ENCODE results near the gene PIK3C2B. TPM values are rescaled to one million over a fixed set of nuclear protein-coding genes. Genes with fewer than 3 reads are reported as not detected.

Gene PIK3C2B
- total RNA-seq, 1 experiment from 2014 or later: 17.4 TPM

- H3K9me2 ChIP-seq (ENCODE audit: insufficient read depth): no peaks in the 10 kb centered on the region
- ATAC-seq (no peak), DNase-seq (ENCODE audit: low read depth, low spot score) (no peak)
- no peaks in the 10 kb centered on the region for H4K20me1 ChIP-seq (ENCODE audit: insufficient read depth)
- H3K4me3 ChIP-seq (replicated peaks in 1 of 2; ENCODE audit: low read depth in 1 of 2, low read length in 2 of 2): no peak overlapping the region
- H3K79me2 ChIP-seq (ENCODE audit: insufficient read depth, low read length): no peaks in the 10 kb centered on the region
- H3K4me2 ChIP-seq (ENCODE audit: low read length): no peak overlapping the region
- H3K9ac ChIP-seq (ENCODE audit: low read length): no peak overlapping the region
- H2AFZ ChIP-seq (ENCODE audit: low read depth, low read length, poor library complexity, severe bottlenecking): peak overlapping the region; percentile 88
- no peaks in the 10 kb centered on the region for H3K27me3 ChIP-seq (ENCODE audit: insufficient read depth, low read length)
- intact Hi-C loops (cut with micrococcal nuclease): loop anchor here (2.0 kb wide), 1 partner anchor 339 kb away; no protein-coding TSS in a partner anchor
- H3K36me3 ChIP-seq (ENCODE audit: control insufficient read depth in 1 of 2, insufficient read depth in 2 of 2, low read length in 2 of 2): no peaks in the 10 kb centered on the region
- BruUV-seq (replicated peaks): no TSS peak
- TF ChIP-seq EZH2phosphoT487 (IDR thresholded peaks at IDR 0.05; ENCODE audit: borderline replicate concordance) (no peak), ZNF274 (IDR thresholded peaks at IDR 0.05; ENCODE audit: low read depth, low read length) (no peak), ATF3 (IDR thresholded peaks at IDR 0.05) (no peak), CEBPB (IDR thresholded peaks at IDR 0.05; ENCODE audit: low read depth) (no peak), ZBTB33 (IDR thresholded peaks at IDR 0.05; ENCODE audit: extremely low read depth, insufficient replicate concordance, low read length) (no peak), POLR2A (IDR thresholded peaks at IDR 0.05; ENCODE audit: borderline replicate concordance, extremely low read depth, insufficient read depth, insufficient read length) (no peak), MAX (IDR thresholded peaks at IDR 0.05) (no peak), EZH2 (IDR thresholded peaks at IDR 0.05) (no peak), FOSL1 (IDR thresholded peaks at IDR 0.05; ENCODE audit: low read depth) (no peak), TCF7L2 (IDR thresholded peaks at IDR 0.05; ENCODE audit: borderline replicate concordance, extremely low read depth, insufficient read depth, insufficient read length) (no peak), ZFX (IDR thresholded peaks at IDR 0.05) (no peak), SP1 (IDR thresholded peaks at IDR 0.05; ENCODE audit: low read depth) (no peak), REST (IDR thresholded peaks at IDR 0.05; ENCODE audit: low read depth) (no peak)
- ChIA-PET RAD21 (ENCODE audit: low non-redundant PET in 1 of 2, low total read pairs in 2 of 2, uncharacterized antibody in 2 of 2, unreplicated experiment in 2 of 2) (interaction anchor here (0.7 to 1.0 kb wide), 3 partner anchors 55 to 71 kb away, joined by 3 to 4 read pairs (median 3); no protein-coding TSS in a partner anchor), POLR2A (interaction anchor here (2.0 kb wide), 1 partner anchor 14 kb away, joined by 7 read pairs; the partner anchor contains the start of gene MDM4), CTCF (interaction anchor here (1.3 to 2.1 kb wide), 6 partner anchors 55 to 295 kb away, joined by 3 to 37 read pairs (median 11); no protein-coding TSS in a partner anchor)
- peaks cover 7 to 21% of the 10 kb centered on the region in 2 experiments; a peak in 3 of 4 replicates for H3K4me1 ChIP-seq (ENCODE audit: control insufficient read depth in 1 of 2, insufficient read depth in 2 of 2, low read length in 2 of 2)
- H3K9me3 ChIP-seq (ENCODE audit: control insufficient read depth in 1 of 2, insufficient read depth in 1 of 2, low read depth in 1 of 2, low read length in 2 of 2): peaks cover 0 to 4% of the 10 kb centered on the region in 2 experiments; a peak in 1 of 4 replicates
- no peak overlapping the region for H3K27ac ChIP-seq (ENCODE audit: low read depth, low read length)
These were observed 7.6 kb upstream of the PIK3C2B start for GRCh38 chr1:204502241-204502640.
